Mesendoderm (in vitro differentiated cells): ENCODE measurements around the gene PRDM16.

Source experiments
- DNase-seq: peaks from one replicate; pipeline ENCODE4 v3.0.0; 2013
- H2AK5ac ChIP-seq: 2 replicates; pipeline ENCODE4 v1.6.1; 2013; ENCODE audit warnings: low read length, inconsistent platforms
- H2BK120ac ChIP-seq: 2 replicates; pipeline ENCODE4 v1.6.1; 2013; ENCODE audit warnings: low read depth, mild to moderate bottlenecking, low read length, moderate library complexity, mixed read lengths
- H2BK15ac ChIP-seq: replicated peaks from 2 replicates; pipeline ENCODE4 v1.6.1; 2013; ENCODE audit warnings: low read depth, mild to moderate bottlenecking, moderate library complexity
- H2BK5ac ChIP-seq: 2 replicates; pipeline ENCODE4 v1.6.1; 2013; ENCODE audit warnings: low read length, inconsistent platforms
- H3K18ac ChIP-seq: 2 replicates; pipeline ENCODE4 v1.6.1; 2013; ENCODE audit warnings: mild to moderate bottlenecking, low read length, mixed read lengths
- H3K23ac ChIP-seq: one replicate; pipeline ENCODE4 v1.6.1; 2013; ENCODE audit warnings: low read length
- H3K27ac ChIP-seq: 2 replicates; pipeline ENCODE4 v1.5.1; 2013; ENCODE audit warnings: low read depth, mild to moderate bottlenecking, inconsistent platforms, low read length, moderate library complexity
- H3K27me3 ChIP-seq: 2 replicates; pipeline ENCODE4 v1.6.1; 2013; ENCODE audit warnings: low read length, control low read depth, mild to moderate bottlenecking, inconsistent platforms; ENCODE audit not compliant: insufficient read depth, poor library complexity
- H3K36me3 ChIP-seq: 2 replicates; pipeline ENCODE4 v1.6.1; 2013; ENCODE audit warnings: low read length, inconsistent platforms; ENCODE audit not compliant: control insufficient read depth, insufficient read depth
- H3K4ac ChIP-seq: one replicate; pipeline ENCODE4 v1.6.1; 2013; ENCODE audit warnings: low read depth, mild to moderate bottlenecking, low read length, moderate library complexity
- H3K4me1 ChIP-seq: 2 replicates; pipeline ENCODE4 v1.6.1; 2013; ENCODE audit warnings: low read depth, low read length, inconsistent platforms; ENCODE audit not compliant: control insufficient read depth
- H3K4me2 ChIP-seq: 2 replicates; pipeline ENCODE4 v1.6.1; 2013; ENCODE audit warnings: low read length
- H3K4me3 ChIP-seq: 2 replicates; pipeline ENCODE4 v1.5.1; 2013; ENCODE audit warnings: mild to moderate bottlenecking, low read length
- H3K56ac ChIP-seq: one replicate; pipeline ENCODE4 v1.6.1; 2013; ENCODE audit warnings: low read length
- H3K79me1 ChIP-seq: 2 replicates; pipeline ENCODE4 v1.6.1; 2013; ENCODE audit warnings: low read length, inconsistent platforms
- H3K79me2 ChIP-seq: 2 replicates; pipeline ENCODE4 v1.6.1; 2013; ENCODE audit warnings: mild to moderate bottlenecking, low read length; ENCODE audit not compliant: control insufficient read depth, insufficient read depth
- H3K9ac ChIP-seq: 2 replicates; pipeline ENCODE4 v1.6.1; 2013; ENCODE audit warnings: low read length, inconsistent platforms
- H4K5ac ChIP-seq: one replicate; pipeline ENCODE4 v1.6.1; 2013; ENCODE audit warnings: low read length
- H4K8ac ChIP-seq: one replicate; pipeline ENCODE4 v1.6.1; 2013; ENCODE audit warnings: low read depth, mild to moderate bottlenecking, control low read depth, low read length, moderate library complexity
- WGBS: extraction: QIAGEN DNeasy Blood & Tissue Kit; methylation state at CpG from one replicate; pipeline ENCODE4 v1.1.7; 2013; ENCODE audit warnings: low lambda C conversion rate, missing lambda C conversion rate; ENCODE audit not compliant: insufficient coverage; ENCODE audit errors: extremely low coverage; 5-methylcytosine and 5-hydroxymethylcytosine counted together

The PRDM16 gene

GRCh38 chr1:3127738-3128137 is 58.7 kb downstream of the PRDM16 start:
- no peaks in the 10 kb centered on the region for H3K27me3 ChIP-seq
- no peak overlapping the region for H3K9ac ChIP-seq
- no peak overlapping the region for H3K27ac ChIP-seq
- no peak overlapping the region for H3K4me2 ChIP-seq
- no peak overlapping the region for H3K18ac ChIP-seq
- H3K4me3 ChIP-seq = no peak overlapping the region
- no CpG with 5 or more reads among the region's 12 CpGs for WGBS
- no peak overlapping the region for H2AK5ac ChIP-seq
- H2BK5ac ChIP-seq = no peak overlapping the region
- no peak overlapping the region for H3K23ac ChIP-seq
- DNase-seq = no peak
- H2BK120ac ChIP-seq = no peak overlapping the region
- H3K4me1 ChIP-seq = no peaks in the 10 kb centered on the region
- no peak overlapping the region for H2BK15ac ChIP-seq
- no peaks in the 10 kb centered on the region for H3K79me1 ChIP-seq
- no peak overlapping the region for H4K5ac ChIP-seq
- no peaks in the 10 kb centered on the region for H3K79me2 ChIP-seq
- H3K56ac ChIP-seq = no peak overlapping the region
- no peak overlapping the region for H4K8ac ChIP-seq
- H3K4ac ChIP-seq = no peak overlapping the region
- no peaks in the 10 kb centered on the region for H3K36me3 ChIP-seq

GRCh38 chr1:3128431-3129132 is 59.6 kb downstream of the PRDM16 start:
- H3K18ac ChIP-seq = no peak overlapping the region
- no peak overlapping the region for H3K27ac ChIP-seq
- no CpG with 5 or more reads among the region's 26 CpGs for WGBS
- no peak overlapping the region for H3K9ac ChIP-seq
- no peak for DNase-seq
- no peak overlapping the region for H2BK5ac ChIP-seq
- H2BK120ac ChIP-seq = no peak overlapping the region
- H3K36me3 ChIP-seq = no peaks in the 10 kb centered on the region
- H3K79me2 ChIP-seq = no peaks in the 10 kb centered on the region
- no peak overlapping the region for H3K4me3 ChIP-seq
- no peak overlapping the region for H4K8ac ChIP-seq
- H4K5ac ChIP-seq = no peak overlapping the region
- no peak overlapping the region for H2AK5ac ChIP-seq
- no peak overlapping the region for H2BK15ac ChIP-seq
- H3K4me2 ChIP-seq = no peak overlapping the region
- H3K79me1 ChIP-seq = no peaks in the 10 kb centered on the region
- H3K56ac ChIP-seq = no peak overlapping the region
- H3K27me3 ChIP-seq = no peaks in the 10 kb centered on the region
- H3K4ac ChIP-seq = no peak overlapping the region
- H3K4me1 ChIP-seq = no peaks in the 10 kb centered on the region
- no peak overlapping the region for H3K23ac ChIP-seq

GRCh38 chr1:3129133-3129490 is 60.1 kb downstream of the PRDM16 start:
- H3K27ac ChIP-seq = no peak overlapping the region
- no peaks in the 10 kb centered on the region for H3K4me1 ChIP-seq
- H3K27me3 ChIP-seq = no peaks in the 10 kb centered on the region
- no CpG with 5 or more reads among the region's 8 CpGs for WGBS
- no peak overlapping the region for H3K4me3 ChIP-seq
- DNase-seq = no peak
- no peak overlapping the region for H3K9ac ChIP-seq
- no peak overlapping the region for H3K56ac ChIP-seq
- H2AK5ac ChIP-seq = no peak overlapping the region
- H3K4me2 ChIP-seq = no peak overlapping the region
- no peak overlapping the region for H4K5ac ChIP-seq
- no peak overlapping the region for H2BK5ac ChIP-seq
- H4K8ac ChIP-seq = no peak overlapping the region
- H3K79me1 ChIP-seq = no peaks in the 10 kb centered on the region
- H3K23ac ChIP-seq = no peak overlapping the region
- H3K18ac ChIP-seq = no peak overlapping the region
- H3K4ac ChIP-seq = no peak overlapping the region
- no peak overlapping the region for H2BK15ac ChIP-seq
- no peaks in the 10 kb centered on the region for H3K79me2 ChIP-seq
- H2BK120ac ChIP-seq = no peak overlapping the region
- no peaks in the 10 kb centered on the region for H3K36me3 ChIP-seq

- no peak overlapping the region for H3K9ac ChIP-seq
- no peaks in the 10 kb centered on the region for H3K27me3 ChIP-seq
- H4K8ac ChIP-seq = no peak overlapping the region
- DNase-seq = no peak
- no CpG with 5 or more reads among the region's 13 CpGs for WGBS
- no peak overlapping the region for H3K4me3 ChIP-seq
- H3K79me1 ChIP-seq = no peaks in the 10 kb centered on the region
- H2BK5ac ChIP-seq = no peak overlapping the region
- no peak overlapping the region for H3K27ac ChIP-seq
- H4K5ac ChIP-seq = no peak overlapping the region
- no peaks in the 10 kb centered on the region for H3K36me3 ChIP-seq
- H3K56ac ChIP-seq = no peak overlapping the region
- no peaks in the 10 kb centered on the region for H3K79me2 ChIP-seq
- no peak overlapping the region for H2BK15ac ChIP-seq
- H3K23ac ChIP-seq = no peak overlapping the region
- H3K4me1 ChIP-seq = no peaks in the 10 kb centered on the region
- no peak overlapping the region for H3K4me2 ChIP-seq
- no peak overlapping the region for H3K18ac ChIP-seq
- no peak overlapping the region for H2AK5ac ChIP-seq
- H3K4ac ChIP-seq = no peak overlapping the region
- no peak overlapping the region for H2BK120ac ChIP-seq
Observed at GRCh38 chr1:3130268-3130667, 61.3 kb downstream of the PRDM16 start.

- Histone ChIP-seq H3K23ac (peak overlapping the region; percentile 24), H3K18ac (no peak overlapping the region), H3K27ac (no peak overlapping the region), H3K4me1 (no peaks in the 10 kb centered on the region), H3K36me3 (no peaks in the 10 kb centered on the region), H2BK15ac (no peak overlapping the region), H4K5ac (no peak overlapping the region), H3K56ac (no peak overlapping the region), H2BK120ac (no peak overlapping the region), H3K79me1 (no peaks in the 10 kb centered on the region), H3K4ac (no peak overlapping the region), H3K27me3 (no peaks in the 10 kb centered on the region), H3K9ac (no peak overlapping the region), H3K79me2 (no peaks in the 10 kb centered on the region), H2BK5ac (no peak overlapping the region), H2AK5ac (no peak overlapping the region), H3K4me3 (no peak overlapping the region), H4K8ac (no peak overlapping the region), H3K4me2 (no peak overlapping the region)
- no peak for DNase-seq
- WGBS = no CpG with 5 or more reads among the region's 12 CpGs
Observed at GRCh38 chr1:3132660-3133059, 63.7 kb downstream of the PRDM16 start.

- no peak overlapping the region for H3K4ac ChIP-seq
- H2BK15ac ChIP-seq = no peak overlapping the region
- no peak overlapping the region for H3K27ac ChIP-seq
- no peak overlapping the region for H2BK5ac ChIP-seq
- DNase-seq = no peak
- H4K5ac ChIP-seq = no peak overlapping the region
- no peak overlapping the region for H4K8ac ChIP-seq
- H3K79me1 ChIP-seq = no peaks in the 10 kb centered on the region
- no peaks in the 10 kb centered on the region for H3K4me1 ChIP-seq
- no peak overlapping the region for H3K18ac ChIP-seq
- H3K9ac ChIP-seq = no peak overlapping the region
- H2AK5ac ChIP-seq = no peak overlapping the region
- H3K4me2 ChIP-seq = no peak overlapping the region
- WGBS = no CpG with 5 or more reads among the region's 12 CpGs
- no peak overlapping the region for H3K4me3 ChIP-seq
- H3K36me3 ChIP-seq = no peaks in the 10 kb centered on the region
- H3K79me2 ChIP-seq = no peaks in the 10 kb centered on the region
- H3K56ac ChIP-seq = no peak overlapping the region
- H3K27me3 ChIP-seq = no peaks in the 10 kb centered on the region
- no peak overlapping the region for H2BK120ac ChIP-seq
- H3K23ac ChIP-seq = no peak overlapping the region
Observed at GRCh38 chr1:3133686-3134085, 64.7 kb downstream of the PRDM16 start.
